Breast epithelium (tissue), 4 donors: ENCODE measurements around the gene FAM181A. TPM values are rescaled to one million over a fixed set of nuclear protein-coding genes. Genes with fewer than 3 reads are reported as not detected.

Experiments used
- DNase-seq, 2 donors: peaks; one replicate each; pipeline ENCODE4 v3.0.0-alpha.2; 2019; ENCODE audit warnings: low spot score in 2 of 2
- H3K27ac ChIP-seq, 2 donors: fragments of 200-600 bp; sonication (generic) in 1 of 2; one replicate each; pipeline ENCODE4 v1.5.1; 2016 to 2019; ENCODE audit warnings: mild to moderate bottlenecking in 1 of 2
- H3K27me3 ChIP-seq, 2 donors: fragments of 200-600 bp; sonication (generic) in 1 of 2; one replicate each; pipeline versions ENCODE4 v1.5.1 to v1.6.0; 2017 to 2019; ENCODE audit warnings: control low read depth in 1 of 2, mild to moderate bottlenecking in 1 of 2
- H3K36me3 ChIP-seq: fragments of 200-600 bp; one replicate; pipeline ENCODE4 v1.5.1; 2019
- H3K4me1 ChIP-seq, 2 donors: fragments of 200-600 bp; sonication (generic); one replicate each; pipeline ENCODE4 v1.5.1; 2016 to 2019; ENCODE audit warnings: control low read depth in 1 of 2
- H3K4me3 ChIP-seq, 3 donors: fragments of 200-600 bp; sonication (generic); 1 replicate in 2 of 3; 2 replicates in 1 of 3; pipeline ENCODE4 v1.5.1; 2016 to 2019; ENCODE audit warnings: mild to moderate bottlenecking in 3 of 3, moderate library complexity in 2 of 3
- H3K9me3 ChIP-seq, 2 donors: fragments of 200-600 bp; sonication (generic) in 1 of 2; one replicate each; pipeline ENCODE4 v1.5.1; 2016 to 2019; ENCODE audit warnings: control low read depth in 1 of 2
- POLR2A ChIP-seq: fragments of 450-650 bp; IDR thresholded peaks from one replicate; pipeline ENCODE4 v1.6.1; 2016; ENCODE audit warnings: antibody characterized with exemption, mild to moderate bottlenecking, moderate library complexity
- POLR2AphosphoS5 ChIP-seq, 3 donors: sonication (generic); formaldehyde crosslinking; IDR thresholded peaks; one replicate each; pipeline ENCODE4 v1.6.1; 2017; ENCODE audit warnings: antibody characterized with exemption in 3 of 3
- intact Hi-C: fragments of 100-400 bp; cut with DNase I; formaldehyde crosslinking; loops from one replicate; pipeline ENCODE4 v1.15.1; 2023; ENCODE audit warnings: low total_unique reads
- total RNA-seq, 3 donors: library from RNA; depleted of rRNA; stranded (reverse); fragments of >200 nt; gene quantifications; one replicate each; pipeline ENCODE4 v1.1.0, GENCODE V29; 2016
- TF ChIP-seq, protein P1 (sequence below), 3 donors: fragments of 450-650 bp; IDR thresholded peaks; one replicate each; pipeline ENCODE4 v1.5.1; 2016 to 2017; ENCODE audit warnings: antibody characterized with exemption in 3 of 3, mild to moderate bottlenecking in 3 of 3, moderate library complexity in 3 of 3

The FAM181A gene
- total RNA-seq, 3 donors from 2014 or later = not detected

DNA sequence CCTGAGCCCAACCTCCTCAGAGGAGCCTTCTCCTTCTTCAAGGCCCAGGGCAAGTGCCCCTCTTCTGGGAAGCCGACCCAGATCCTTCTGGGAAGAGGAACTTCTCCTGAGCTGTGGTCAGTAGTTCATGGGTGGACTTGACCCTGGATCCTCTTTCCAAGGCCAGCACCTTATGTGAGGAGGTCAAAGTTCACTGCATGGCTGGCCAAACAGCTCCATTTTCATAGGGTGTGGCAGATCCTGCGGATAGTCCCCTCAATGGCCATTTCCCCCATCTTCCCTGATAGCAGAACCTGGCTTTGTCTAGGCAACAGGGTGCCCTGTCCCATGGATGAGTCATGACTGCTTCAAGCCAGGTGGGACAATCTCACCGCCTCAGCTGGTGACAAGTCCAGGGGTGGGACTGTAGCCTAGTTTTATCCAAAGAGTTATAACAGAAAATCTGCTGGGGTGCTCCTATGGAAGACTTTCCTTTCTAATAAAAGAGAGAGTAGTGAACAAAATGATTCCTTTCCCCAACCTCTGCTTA lies 38.9 kb downstream of the FAM181A start:
- DNase-seq = no peak
- no peaks in the 10 kb centered on the region for H3K36me3 ChIP-seq
- no peaks in the 10 kb centered on the region for H3K9me3 ChIP-seq
- TF ChIP-seq POLR2A (no peak), POLR2AphosphoS5 (IDR thresholded peaks at IDR 0.05) (no peak)
- TF ChIP-seq, protein P1, sequence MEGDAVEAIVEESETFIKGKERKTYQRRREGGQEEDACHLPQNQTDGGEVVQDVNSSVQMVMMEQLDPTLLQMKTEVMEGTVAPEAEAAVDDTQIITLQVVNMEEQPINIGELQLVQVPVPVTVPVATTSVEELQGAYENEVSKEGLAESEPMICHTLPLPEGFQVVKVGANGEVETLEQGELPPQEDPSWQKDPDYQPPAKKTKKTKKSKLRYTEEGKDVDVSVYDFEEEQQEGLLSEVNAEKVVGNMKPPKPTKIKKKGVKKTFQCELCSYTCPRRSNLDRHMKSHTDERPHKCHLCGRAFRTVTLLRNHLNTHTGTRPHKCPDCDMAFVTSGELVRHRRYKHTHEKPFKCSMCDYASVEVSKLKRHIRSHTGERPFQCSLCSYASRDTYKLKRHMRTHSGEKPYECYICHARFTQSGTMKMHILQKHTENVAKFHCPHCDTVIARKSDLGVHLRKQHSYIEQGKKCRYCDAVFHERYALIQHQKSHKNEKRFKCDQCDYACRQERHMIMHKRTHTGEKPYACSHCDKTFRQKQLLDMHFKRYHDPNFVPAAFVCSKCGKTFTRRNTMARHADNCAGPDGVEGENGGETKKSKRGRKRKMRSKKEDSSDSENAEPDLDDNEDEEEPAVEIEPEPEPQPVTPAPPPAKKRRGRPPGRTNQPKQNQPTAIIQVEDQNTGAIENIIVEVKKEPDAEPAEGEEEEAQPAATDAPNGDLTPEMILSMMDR (IDR thresholded peaks at IDR 0.05) = no peak
- H3K27me3 ChIP-seq = no peaks in the 10 kb centered on the region
- intact Hi-C loops = no loop called here
- H3K4me1 ChIP-seq = no peaks in the 10 kb centered on the region
- H3K27ac ChIP-seq = peak overlapping the region in 1 of 2 donors; percentile 52
- H3K4me3 ChIP-seq = no peak overlapping the region

DNA sequence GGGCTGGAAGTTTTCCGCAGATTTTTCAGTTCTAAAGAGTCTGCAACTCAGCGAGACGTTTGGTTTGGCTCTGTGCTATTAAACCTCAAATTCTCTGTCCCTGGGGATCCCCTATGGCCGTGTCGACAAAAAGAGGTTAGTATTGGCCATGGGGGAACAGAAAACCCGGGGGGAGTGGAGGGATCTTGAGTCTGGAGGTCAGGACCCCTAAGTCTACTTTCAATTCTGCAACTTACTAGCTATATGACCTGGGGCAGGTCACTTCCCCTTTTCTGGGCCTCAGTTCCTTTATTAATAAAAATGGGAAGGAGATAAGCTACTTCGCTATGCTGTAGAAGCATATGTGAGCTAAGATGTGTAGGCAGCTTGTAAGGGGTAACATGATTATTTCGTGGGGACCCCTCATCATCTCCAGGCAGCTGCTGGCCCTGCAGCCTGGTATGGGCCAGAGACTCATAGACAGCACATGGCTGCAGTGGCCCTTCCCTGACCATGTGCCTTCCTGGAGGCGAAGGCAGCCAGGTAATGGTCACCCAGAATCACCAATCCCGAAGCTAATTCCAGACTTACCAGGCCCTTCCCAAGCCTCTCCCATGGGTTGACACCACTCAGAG lies 40.6 kb downstream of the FAM181A start:
- Histone ChIP-seq H3K9me3 (no peaks in the 10 kb centered on the region), H3K36me3 (no peaks in the 10 kb centered on the region), H3K4me3 (no peak overlapping the region), H3K4me1 (no peaks in the 10 kb centered on the region), H3K27me3 (no peaks in the 10 kb centered on the region), H3K27ac (peak overlapping the region in 1 of 2 donors; percentile 3)
- TF ChIP-seq, protein P1 (IDR thresholded peaks at IDR 0.05) = no peak
- TF ChIP-seq POLR2A (no peak), POLR2AphosphoS5 (IDR thresholded peaks at IDR 0.05) (no peak)
- no peak for DNase-seq
- intact Hi-C loops = no loop called here

DNA sequence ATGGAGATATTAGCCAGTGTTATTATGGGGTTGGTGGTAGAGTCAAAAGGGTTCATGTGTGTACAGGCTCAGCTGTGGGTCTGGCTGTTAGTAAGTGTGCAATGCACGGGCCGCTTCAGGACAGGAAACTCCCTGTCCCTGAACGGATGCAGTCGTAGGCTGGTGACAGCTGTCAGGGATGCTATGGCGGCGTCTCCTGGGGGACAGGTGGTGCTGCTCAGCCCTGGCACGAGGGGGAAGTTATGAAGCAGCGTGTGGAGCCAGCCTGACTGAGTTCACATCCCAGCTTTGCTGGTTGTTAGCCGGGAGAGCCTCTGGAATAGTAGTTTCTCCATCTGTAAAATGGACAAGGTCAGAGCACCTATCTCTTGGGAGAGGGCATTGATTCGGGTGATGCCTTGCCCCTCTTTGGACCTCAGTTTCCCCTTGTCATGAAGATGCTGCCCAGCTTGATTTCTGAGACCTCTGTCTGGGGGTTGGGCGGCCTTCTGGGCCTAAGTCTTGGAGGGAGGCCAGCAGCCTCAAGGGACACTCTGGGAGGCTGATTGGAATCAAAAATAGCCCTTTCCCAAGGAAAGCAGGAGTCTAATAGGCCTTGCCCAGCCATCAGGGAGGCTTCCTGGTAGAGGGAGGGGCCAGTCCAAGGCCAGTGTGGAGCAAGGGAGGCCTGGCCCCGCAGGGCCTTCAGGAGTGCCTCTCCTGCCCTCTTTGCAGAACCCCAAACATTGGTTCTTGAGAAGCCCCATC lies 42.1 kb downstream of the FAM181A start:
- no peak overlapping the region for H3K4me3 ChIP-seq
- no peaks in the 10 kb centered on the region for H3K27me3 ChIP-seq
- TF ChIP-seq, protein P1 (IDR thresholded peaks at IDR 0.05) = no peak
- TF ChIP-seq POLR2AphosphoS5 (IDR thresholded peaks at IDR 0.05) (no peak), POLR2A (no peak)
- H3K4me1 ChIP-seq = no peaks in the 10 kb centered on the region
- no peaks in the 10 kb centered on the region for H3K36me3 ChIP-seq
- no peaks in the 10 kb centered on the region for H3K9me3 ChIP-seq
- intact Hi-C loops = no loop called here
- DNase-seq = no peak
- H3K27ac ChIP-seq = no peak overlapping the region

DNA sequence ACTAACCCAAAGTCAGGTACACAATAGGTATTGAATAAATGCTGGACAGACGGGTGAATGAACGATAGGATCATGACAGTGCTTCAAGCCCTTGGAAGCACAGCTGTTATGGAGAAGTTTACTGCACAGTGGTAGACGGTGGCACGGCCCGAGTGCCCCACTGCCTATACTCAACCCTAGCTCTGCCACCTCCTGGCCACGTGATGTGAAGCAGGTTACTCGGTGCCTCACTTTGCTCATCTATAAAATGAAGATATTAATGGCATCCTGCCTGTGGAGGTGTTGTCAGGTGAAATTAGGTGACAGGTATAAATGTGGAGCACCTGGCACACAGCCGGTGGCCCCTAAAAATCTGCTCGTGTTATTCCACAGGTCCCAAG lies 43.4 kb downstream of the FAM181A start:
- H3K4me3 ChIP-seq = peak overlapping the region; percentile 27 to 67 (median 44)
- no peaks in the 10 kb centered on the region for H3K9me3 ChIP-seq
- no peaks in the 10 kb centered on the region for H3K27me3 ChIP-seq
- intact Hi-C loops = no loop called here
- no peaks in the 10 kb centered on the region for H3K4me1 ChIP-seq
- no peak for DNase-seq
- no peaks in the 10 kb centered on the region for H3K36me3 ChIP-seq
- no peak for TF ChIP-seq POLR2AphosphoS5 (IDR thresholded peaks at IDR 0.05)
- TF ChIP-seq, protein P1 (IDR thresholded peaks at IDR 0.05) = peak in 1 of 3 donors; percentile 34
- H3K27ac ChIP-seq = peak overlapping the region in 1 of 2 donors; percentile 19
